GM23248 (cell line): ENCODE measurements around the gene HEXIM1. TPM values are rescaled to one million over a fixed set of nuclear protein-coding genes. Genes with fewer than 3 reads are reported as not detected.

Source experiments
- DNase-seq: peaks from one replicate; pipeline ENCODE4 v3.0.0-alpha.2; 2015
- H2AFZ ChIP-seq: fragments of 200-600 bp; sonication (generic); 2 replicates; pipeline ENCODE4 v1.6.1; 2016; ENCODE audit warnings: antibody characterized with exemption
- H3F3A ChIP-seq: fragments of 200-600 bp; sonication (generic); 2 replicates; pipeline ENCODE4 v1.6.1; 2016; ENCODE audit warnings: mild to moderate bottlenecking, antibody characterized with exemption, mixed run types; ENCODE audit not compliant: insufficient read depth
- H3K27ac ChIP-seq: fragments of 200-600 bp; sonication (generic); 2 replicates; pipeline ENCODE4 v1.5.1; 2016; ENCODE audit warnings: mild to moderate bottlenecking
- H3K27me3 ChIP-seq: fragments of 200-600 bp; sonication (generic); replicated peaks from 2 replicates; pipeline ENCODE4 v1.6.1; 2016; ENCODE audit warnings: mild to moderate bottlenecking; ENCODE audit not compliant: insufficient read depth
- H3K36me3 ChIP-seq: fragments of 200-600 bp; sonication (generic); 2 replicates; pipeline ENCODE4 v1.6.1; 2016; ENCODE audit warnings: low read depth, mild to moderate bottlenecking
- H3K4me1 ChIP-seq: fragments of 200-600 bp; sonication (generic); 2 replicates; pipeline ENCODE4 v1.6.1; 2016; ENCODE audit warnings: mild to moderate bottlenecking; ENCODE audit not compliant: insufficient read depth
- H3K4me2 ChIP-seq: fragments of 200-600 bp; sonication (generic); one replicate; pipeline ENCODE4 v1.6.1; 2016; ENCODE audit warnings: mild to moderate bottlenecking; ENCODE audit not compliant: unreplicated experiment
- H3K4me3 ChIP-seq: fragments of 200-600 bp; sonication (generic); 2 replicates; pipeline ENCODE4 v1.5.1; 2016; ENCODE audit warnings: mild to moderate bottlenecking
- H3K79me2 ChIP-seq: fragments of 200-600 bp; sonication (generic); 2 replicates; pipeline ENCODE4 v1.6.1; 2016; ENCODE audit warnings: mild to moderate bottlenecking; ENCODE audit not compliant: insufficient read depth
- H3K9ac ChIP-seq: fragments of 200-600 bp; sonication (generic); 2 replicates; pipeline ENCODE4 v1.6.1; 2016; ENCODE audit warnings: mild to moderate bottlenecking
- H3K9me2 ChIP-seq: fragments of 200-600 bp; sonication (generic); 2 replicates; pipeline ENCODE4 v1.6.1; 2016; ENCODE audit warnings: mixed run types, mild to moderate bottlenecking, moderate library complexity; ENCODE audit not compliant: insufficient read depth
- H3K9me3 ChIP-seq: fragments of 200-600 bp; sonication (generic); one replicate; pipeline ENCODE4 v1.6.1; 2017; ENCODE audit warnings: low read depth
- H4K20me1 ChIP-seq: fragments of 200-600 bp; sonication (generic); 2 replicates; pipeline ENCODE4 v1.6.0; 2016; ENCODE audit not compliant: insufficient read depth
- EZH2 ChIP-seq: fragments of 200-600 bp; sonication (generic); IDR thresholded peaks from 2 replicates; pipeline ENCODE4 v1.6.1; 2018; ENCODE audit warnings: antibody characterized with exemption, mild to moderate bottlenecking; ENCODE audit not compliant: insufficient read depth, poor library complexity, severe bottlenecking
- EZH2phosphoT487 ChIP-seq: fragments of 200-600 bp; sonication (generic); IDR thresholded peaks from 2 replicates; pipeline ENCODE4 v1.6.1; 2018; ENCODE audit warnings: antibody characterized with exemption, moderate library complexity, mild to moderate bottlenecking, low read depth; ENCODE audit not compliant: insufficient read depth
- WGBS, 2 experiments: methylation state at CpG; one replicate each; pipeline ENCODE4 v1.1.6; 2015 to 2017; ENCODE audit warnings: low lambda C conversion rate in 2 of 2, low coverage in 1 of 2; ENCODE audit errors: missing lambda C conversion rate in 2 of 2; 5-methylcytosine and 5-hydroxymethylcytosine counted together
- in situ Hi-C: fragments of 300-500 bp; cut with MboI; formaldehyde crosslinking; loops from 2 replicates; pipeline ENCODE4 v1.15.0; 2020
- polyA plus RNA-seq: library from polyadenylated mRNA; unstranded; fragments of >200 nt; fragmentation: Nextera tagmentation; extraction: Ambion mirVana; gene quantifications from 2 replicates; pipeline ENCODE4 v1.2.1, GENCODE V29; 2016
- total RNA-seq: library from RNA; depleted of rRNA; stranded (reverse); fragments of >200 nt; shearing (Covaris generic); gene quantifications from 2 replicates; pipeline ENCODE4 v1.2.3, GENCODE V29; 2014; rRNA removed

Gene HEXIM1, protein sequence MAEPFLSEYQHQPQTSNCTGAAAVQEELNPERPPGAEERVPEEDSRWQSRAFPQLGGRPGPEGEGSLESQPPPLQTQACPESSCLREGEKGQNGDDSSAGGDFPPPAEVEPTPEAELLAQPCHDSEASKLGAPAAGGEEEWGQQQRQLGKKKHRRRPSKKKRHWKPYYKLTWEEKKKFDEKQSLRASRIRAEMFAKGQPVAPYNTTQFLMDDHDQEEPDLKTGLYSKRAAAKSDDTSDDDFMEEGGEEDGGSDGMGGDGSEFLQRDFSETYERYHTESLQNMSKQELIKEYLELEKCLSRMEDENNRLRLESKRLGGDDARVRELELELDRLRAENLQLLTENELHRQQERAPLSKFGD
- total RNA-seq (11.6 and 16.2 TPM in 2 replicates), polyA plus RNA-seq (9.5 and 10.6 TPM in 2 replicates)

DNA sequence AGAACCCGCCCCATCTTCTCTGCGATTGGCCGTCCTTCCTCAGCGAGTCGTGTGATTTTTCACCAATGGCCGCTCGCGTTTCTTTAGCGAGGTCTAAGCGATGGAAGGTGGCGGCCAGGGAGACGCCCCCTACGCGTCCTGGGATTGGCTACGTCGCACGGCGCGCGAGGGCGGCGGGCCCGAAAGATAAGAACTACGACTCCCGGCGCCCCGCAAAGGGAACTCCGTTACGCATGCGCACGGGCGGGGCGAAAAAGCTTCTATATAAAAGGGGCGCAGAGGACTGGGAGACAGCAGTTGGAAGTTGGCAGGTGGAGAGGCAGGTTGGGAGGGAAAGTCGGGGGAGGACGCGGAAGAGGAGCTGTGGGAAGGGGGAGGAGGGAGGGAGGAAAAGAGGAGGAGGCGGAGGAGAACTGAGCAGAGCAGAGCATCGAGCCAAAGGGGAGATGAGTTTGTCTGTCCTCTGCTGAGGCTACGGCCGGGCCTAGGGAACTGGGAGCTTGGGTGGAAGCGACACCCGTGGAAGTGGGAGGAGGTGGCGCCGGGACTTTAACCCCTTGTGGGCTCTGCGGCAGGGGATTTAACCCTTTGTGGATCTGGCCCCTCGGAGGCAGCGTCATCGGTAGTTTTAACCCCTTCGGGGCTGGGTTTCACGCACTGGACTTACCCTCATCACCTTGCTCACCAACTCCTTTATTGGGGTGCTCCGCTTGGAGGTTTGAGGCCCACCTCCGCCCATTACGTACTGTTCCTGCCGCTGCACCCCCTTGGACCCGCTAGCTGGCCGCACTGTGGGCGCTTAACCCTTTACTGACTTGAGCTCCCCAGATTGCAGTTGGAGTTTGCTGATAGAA, at the start of gene HEXIM1:
HEXIM1 (plus strand) TSS at position 293 of the 854 bp plus-strand sequence. CDS start 716 bp downstream, outside the sequence.
- peaks cover 33% of the 10 kb centered on the region for H3F3A ChIP-seq
- no peaks in the 10 kb centered on the region for H3K9me3 ChIP-seq
- no peak for TF ChIP-seq EZH2
- TF ChIP-seq EZH2phosphoT487 = no peak
- peaks cover 48% of the 10 kb centered on the region for H3K79me2 ChIP-seq
- H3K4me3 ChIP-seq = peak within 1 kb of the TSS; percentile 94
- in situ Hi-C loops = no loop called here
- DNase-seq = peak; percentile 100
- peak within 1 kb of the TSS; percentile 94 for H3K9ac ChIP-seq
- 1% methylated on average over 56 to 58 of the region's 58 CpGs for WGBS, 2 experiments
- no peaks in the 10 kb centered on the region for H3K36me3 ChIP-seq
- H4K20me1 ChIP-seq = no peaks in the 10 kb centered on the region
- H3K27me3 ChIP-seq = no peaks in the 10 kb centered on the region
- peak within 1 kb of the TSS; percentile 99 for H3K4me2 ChIP-seq
- H3K4me1 ChIP-seq = peaks cover 20% of the 10 kb centered on the region; the same call in 1 of the 2 replicates
- peak within 1 kb of the TSS; percentile 97 for H3K27ac ChIP-seq
- H3K9me2 ChIP-seq = no peaks in the 10 kb centered on the region
- peak within 1 kb of the TSS; percentile 70 for H2AFZ ChIP-seq

- peaks cover 16% of the 10 kb centered on the region for H3K4me1 ChIP-seq
- no peak overlapping the region for H3K4me3 ChIP-seq
- no peaks in the 10 kb centered on the region for H3K27me3 ChIP-seq
- H3K27ac ChIP-seq = peak overlapping the region; percentile 39
- H3K9ac ChIP-seq = peak overlapping the region; percentile 15; the same call in 1 of the 2 replicates
- peak; percentile 85 for DNase-seq
- no peaks in the 10 kb centered on the region for H3K9me3 ChIP-seq
- peaks cover 30% of the 10 kb centered on the region for H3K79me2 ChIP-seq
- H3K4me2 ChIP-seq = no peak overlapping the region
- 37 to 39% methylated on average over 9 of the region's 9 CpGs for WGBS, 2 experiments
- no peak overlapping the region for H2AFZ ChIP-seq
- H3K36me3 ChIP-seq = peaks cover 44% of the 10 kb centered on the region
- H4K20me1 ChIP-seq = no peaks in the 10 kb centered on the region; the same call in 1 of the 2 replicates
- no peaks in the 10 kb centered on the region for H3K9me2 ChIP-seq
- H3F3A ChIP-seq = peaks cover 3% of the 10 kb centered on the region
- TF ChIP-seq EZH2phosphoT487 (no peak), EZH2 (no peak)
- in situ Hi-C loops = no loop called here
Observed at GRCh38 chr17:45098869-45099616, 49.2 kb upstream of the HEXIM1 start.

DNA sequence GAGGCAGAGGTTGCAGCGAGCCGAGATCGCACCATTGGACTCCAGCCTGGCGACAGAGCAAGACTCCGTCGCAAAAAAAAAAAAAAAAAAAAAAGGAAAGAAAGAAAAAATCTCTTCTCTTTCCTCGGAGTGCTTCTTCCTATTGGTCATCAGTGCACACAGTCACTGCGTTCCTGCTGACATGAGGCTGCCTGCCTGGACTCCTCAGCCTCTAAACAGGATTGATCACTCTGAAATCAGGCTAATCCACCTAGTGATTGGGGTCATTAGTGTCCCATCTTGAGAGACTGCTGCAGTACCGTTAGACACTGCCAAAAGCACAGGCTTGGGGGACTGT, 46.8 kb upstream of the HEXIM1 start:
- Histone ChIP-seq H3K9ac (peak overlapping the region; percentile 21; the same call in 1 of the 2 replicates), H3K4me3 (no peak overlapping the region), H3K9me2 (no peaks in the 10 kb centered on the region), H3K27me3 (no peaks in the 10 kb centered on the region), H3K79me2 (peaks cover 8% of the 10 kb centered on the region), H3K27ac (peak overlapping the region; percentile 44), H4K20me1 (no peaks in the 10 kb centered on the region; the same call in 1 of the 2 replicates), H3K4me2 (no peak overlapping the region), H2AFZ (no peak overlapping the region), H3K36me3 (peaks cover 35% of the 10 kb centered on the region), H3K4me1 (peaks cover 14% of the 10 kb centered on the region; the same call in 1 of the 2 replicates), H3K9me3 (no peaks in the 10 kb centered on the region), H3F3A (no peaks in the 10 kb centered on the region)
- in situ Hi-C loops = no loop called here
- peak; percentile 23 for DNase-seq
- no peak for TF ChIP-seq EZH2phosphoT487
- TF ChIP-seq EZH2 = no peak
- 64 to 79% methylated on average over 7 to 9 of the region's 9 CpGs for WGBS, 2 experiments
